GM18505 (cell line): ENCODE results near the gene PITPNB.

Experiments
- ATAC-seq: cut with Tn5 transposase; IDR thresholded peaks from one replicate; pipeline ENCODE4 v1.9.1; 2021; ENCODE audit not compliant: unreplicated experiment
- POLR2A ChIP-seq: IDR thresholded peaks from 4 replicates; pipeline ENCODE4 v1.6.1; 2011; ENCODE audit warnings: borderline replicate concordance; ENCODE audit not compliant: insufficient read depth, insufficient read length; ENCODE audit errors: extremely low read depth

The PITPNB gene

DNA sequence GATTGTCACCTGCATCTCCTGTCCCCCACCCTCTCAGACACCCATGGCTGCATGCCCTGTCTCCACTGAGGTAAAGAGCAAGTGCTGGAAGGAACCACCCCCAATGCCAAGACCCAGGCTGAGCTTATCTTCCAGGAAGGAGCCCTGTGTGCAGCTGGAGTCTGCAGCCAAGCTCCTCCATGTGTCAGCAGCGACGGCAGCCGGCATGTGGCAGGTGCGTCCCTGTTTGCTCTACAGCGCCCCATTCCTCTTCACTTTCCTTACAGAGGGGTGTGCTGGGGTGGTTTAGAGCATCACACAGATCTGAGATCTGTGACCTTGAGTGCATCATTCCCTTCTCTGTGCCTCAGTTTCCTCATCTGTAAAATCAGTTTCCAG lies 109.8 kb downstream of the PITPNB start:
- TF ChIP-seq POLR2A: no peak
- ATAC-seq: no peak

DNA sequence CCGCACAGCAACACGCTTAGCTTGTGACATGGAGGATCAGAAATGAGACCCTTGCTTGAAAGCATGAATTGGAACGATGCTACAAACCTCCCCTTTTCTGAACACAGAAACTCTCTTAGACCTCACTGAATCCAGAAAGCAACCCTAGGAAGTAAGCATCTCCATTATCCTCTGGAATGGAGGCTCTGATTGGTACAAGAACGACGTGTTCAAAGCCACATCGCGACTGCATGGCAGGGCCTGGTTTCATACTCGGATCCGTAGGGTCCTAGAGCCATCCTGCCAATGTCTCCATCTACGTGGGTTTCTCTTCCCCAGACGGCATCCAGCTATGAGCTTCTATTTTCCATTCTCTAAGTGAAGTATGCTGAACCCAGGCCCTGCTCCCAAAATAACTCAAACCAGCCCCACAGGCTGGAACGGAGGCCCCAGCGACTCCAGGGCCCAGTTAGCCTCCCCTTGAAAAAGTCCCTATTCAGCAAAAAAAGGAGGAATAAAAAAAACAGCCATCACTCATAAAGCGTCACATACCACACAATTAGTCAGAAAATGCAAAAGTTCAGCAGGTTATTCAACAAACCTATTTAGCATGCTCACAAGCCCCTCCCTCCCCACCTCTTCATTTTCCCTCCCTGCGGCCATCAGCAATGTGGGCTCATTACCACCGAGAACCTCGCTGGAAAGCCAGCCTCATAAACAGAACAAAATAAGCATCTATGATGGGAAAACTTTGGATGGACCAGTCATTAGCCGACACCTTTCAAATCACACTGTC lies 110.4 kb downstream of the PITPNB start:
- TF ChIP-seq POLR2A: no peak
- ATAC-seq: no peak

DNA sequence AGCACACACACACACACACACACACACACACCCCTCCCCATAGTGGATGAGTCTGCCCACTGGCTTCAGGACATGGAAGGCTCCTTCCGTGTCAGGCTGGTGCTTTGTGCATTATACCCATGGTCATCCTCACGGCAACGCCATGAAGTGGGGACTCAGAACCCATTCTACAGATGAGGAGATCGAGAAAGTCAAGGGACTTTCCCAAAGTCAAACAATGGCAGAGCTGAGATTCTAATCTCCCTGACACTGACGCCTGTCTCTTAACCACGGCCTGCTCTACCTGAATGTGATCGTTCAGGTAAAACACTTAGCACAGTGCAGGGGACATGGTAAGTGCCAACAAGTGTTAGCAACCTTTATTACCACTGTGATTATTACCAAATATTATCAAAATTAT lies 113.2 kb downstream of the PITPNB start:
- TF ChIP-seq POLR2A: no peak
- ATAC-seq: no peak

DNA sequence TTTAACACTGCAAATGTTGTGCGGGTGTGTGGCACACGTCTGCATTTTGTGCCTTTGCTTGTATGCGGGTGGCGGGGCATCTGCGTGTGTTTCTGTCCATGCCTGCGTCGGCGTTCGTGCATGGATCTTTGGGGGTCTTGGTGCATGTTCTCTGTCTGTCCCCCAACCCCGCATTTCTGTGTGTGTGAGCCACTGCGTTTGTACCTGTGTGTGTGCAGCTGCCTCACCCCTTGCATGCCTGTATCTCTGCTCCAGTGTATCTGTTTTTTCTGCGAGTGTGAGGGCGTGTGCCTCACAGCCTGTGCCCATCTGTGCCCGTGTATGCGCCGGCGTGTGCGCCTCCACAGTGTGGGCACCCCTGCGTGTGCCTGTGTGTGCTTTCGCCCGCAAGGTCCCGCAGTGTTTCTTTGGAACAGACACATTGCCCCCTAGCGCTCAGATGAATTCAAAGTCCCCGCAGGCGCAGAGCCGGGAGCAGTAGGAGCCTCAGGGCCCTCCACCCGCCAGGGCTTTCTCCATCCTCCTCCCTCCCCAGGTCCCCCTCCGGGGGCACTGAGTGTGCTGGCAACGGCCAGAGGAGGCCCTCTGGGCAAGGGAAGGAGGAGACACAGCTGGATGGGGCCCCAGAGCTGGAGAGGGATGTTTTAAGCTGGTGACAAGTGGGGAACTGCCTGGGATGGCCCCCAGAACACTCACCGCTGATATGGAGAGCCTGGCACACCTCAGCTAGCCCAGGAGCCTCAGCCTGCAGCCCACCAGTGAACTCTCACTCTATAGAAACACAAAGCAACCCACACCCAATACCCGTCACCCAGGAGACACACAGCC lies 114.4 kb downstream of the PITPNB start:
- no peak for TF ChIP-seq POLR2A
- ATAC-seq: no peak

DNA sequence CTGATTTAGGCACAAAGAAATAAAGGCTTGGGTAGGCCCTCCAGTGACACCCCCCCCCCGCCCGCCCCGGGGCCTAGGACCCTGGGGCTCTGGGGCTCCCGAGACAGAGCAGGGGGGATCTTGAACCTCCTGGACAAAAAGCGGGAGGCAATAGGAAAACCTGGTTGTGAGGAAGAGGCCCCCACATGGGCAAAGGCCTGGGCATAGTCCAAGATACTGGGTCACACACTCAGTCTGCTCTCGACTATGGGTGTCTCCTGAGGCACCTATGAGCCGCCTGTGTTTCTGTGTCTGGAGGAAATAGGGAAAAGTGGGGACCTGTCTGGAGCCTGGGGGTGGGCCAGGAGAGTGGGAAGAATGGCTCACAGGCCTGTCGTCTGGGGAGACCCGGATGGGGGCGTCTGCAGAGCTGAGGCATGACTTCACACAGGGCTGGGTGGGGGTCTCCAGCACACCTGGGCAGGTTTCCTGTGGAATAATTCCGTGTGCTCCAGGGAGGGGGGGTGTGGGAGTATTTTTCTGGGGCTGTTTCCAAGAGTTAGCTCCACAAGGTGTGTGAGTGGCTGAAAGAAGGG lies 115.1 kb downstream of the PITPNB start:
- no peak for TF ChIP-seq POLR2A
- no peak for ATAC-seq

DNA sequence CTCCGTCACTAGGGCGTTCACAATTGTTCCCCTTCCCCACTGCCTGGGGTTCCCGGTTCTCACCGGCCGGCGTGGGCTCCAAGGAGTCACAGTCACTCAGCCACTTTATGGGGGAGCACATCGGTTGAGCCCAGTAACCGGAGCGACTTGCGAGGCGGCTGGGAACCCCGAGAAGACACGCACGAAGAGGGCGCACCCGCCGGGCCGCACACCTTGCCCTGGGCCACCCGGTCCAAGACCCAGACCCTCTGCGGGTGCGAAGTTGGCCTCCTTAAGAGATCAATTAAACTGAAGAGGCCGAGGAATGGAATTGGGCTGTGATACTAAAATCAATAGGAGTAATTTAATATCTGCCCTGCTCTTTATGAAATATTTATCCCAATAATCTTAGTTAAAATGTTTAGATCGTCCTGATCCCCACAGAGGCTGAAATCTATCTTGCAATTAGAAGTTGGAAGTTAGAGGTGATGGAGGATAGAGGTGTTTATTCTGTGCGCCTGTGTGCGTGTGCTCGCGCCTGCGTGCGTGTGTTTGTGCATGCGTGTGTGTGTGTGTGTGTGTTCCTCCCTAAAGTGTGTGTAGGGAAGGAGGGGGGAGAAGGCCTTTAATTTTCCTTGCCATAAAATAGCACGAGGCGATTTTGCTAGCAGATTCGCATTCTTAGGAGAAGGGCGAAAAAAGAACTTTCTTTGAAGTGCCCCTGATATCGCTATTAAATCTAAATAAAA lies 116.5 kb downstream of the PITPNB start:
- ATAC-seq: no peak

More for the DNA sequence above, 116.5 kb downstream of the PITPNB start:
- no peak for TF ChIP-seq POLR2A
